SK-N-SH treated with all-trans-retinoic acid at 6 μM for 48 hours (cell line): ENCODE results near the gene TMED6.

Source experiments
- ARNTL ChIP-seq: fragments of 450-650 bp; formaldehyde crosslinking; IDR thresholded peaks from 2 replicates; pipeline ENCODE4 v1.5.0; 2020; ENCODE audit warnings: low read depth, mild to moderate bottlenecking, moderate library complexity, borderline replicate concordance
- BACH2 ChIP-seq: fragments of 250-450 bp; sonication (Bioruptor Pico); IDR thresholded peaks from 2 replicates; pipeline ENCODE4 v1.9.0; 2021; ENCODE audit warnings: mild to moderate bottlenecking, borderline replicate concordance
- CSRNP3 ChIP-seq: fragments of 250-450 bp; sonication (Bioruptor Pico); IDR thresholded peaks from 2 replicates; pipeline ENCODE4 v1.5.1; 2021; ENCODE audit warnings: mild to moderate bottlenecking, moderate library complexity
- PATZ1 ChIP-seq: fragments of 250-450 bp; sonication (Bioruptor Pico); IDR thresholded peaks from 2 replicates; pipeline ENCODE4 v1.8.0; 2020; ENCODE audit warnings: mild to moderate bottlenecking, moderate library complexity, borderline replicate concordance
- POU6F1 ChIP-seq: fragments of 250-450 bp; sonication (Bioruptor Pico); IDR thresholded peaks from 2 replicates; pipeline ENCODE4 v1.8.0; 2021; ENCODE audit warnings: low read depth, mild to moderate bottlenecking, moderate library complexity, borderline replicate concordance
- PPARA ChIP-seq: fragments of 250-450 bp; sonication (Bioruptor Pico); IDR thresholded peaks from 2 replicates; pipeline ENCODE4 v1.5.0; 2020; ENCODE audit warnings: mild to moderate bottlenecking, borderline replicate concordance
- TOX ChIP-seq: fragments of 250-450 bp; sonication (Bioruptor Pico); IDR thresholded peaks from 2 replicates; pipeline ENCODE4 v1.8.0; 2021; ENCODE audit warnings: mild to moderate bottlenecking, moderate library complexity, borderline replicate concordance
- ZFP3 ChIP-seq: fragments of 250-450 bp; sonication (Bioruptor Pico); IDR thresholded peaks from 2 replicates; pipeline ENCODE4 v1.5.0; 2020; ENCODE audit warnings: mild to moderate bottlenecking, moderate library complexity
- ZFP30 ChIP-seq: fragments of 450-650 bp; formaldehyde crosslinking; IDR thresholded peaks from 2 replicates; pipeline ENCODE4 v1.5.0; 2022; ENCODE audit warnings: mild to moderate bottlenecking, moderate library complexity

GRCh38 chr16:69307856-69308255 is 43.7 kb downstream of the TMED6 start:
- TF ChIP-seq PATZ1 (CRISPR knock-in tag) (no peak), ARNTL (CRISPR knock-in tag) (no peak), BACH2 (no peak), CSRNP3 (CRISPR knock-in tag) (no peak), TOX (CRISPR knock-in tag) (no peak), ZFP3 (CRISPR knock-in tag) (no peak), POU6F1 (no peak), ZFP30 (CRISPR knock-in tag) (no peak), PPARA (CRISPR knock-in tag) (no peak)
